HepG2 (cell line): ENCODE data around the gene C2orf76. TPM values are rescaled to one million over a fixed set of nuclear protein-coding genes. Genes with fewer than 3 reads are reported as not detected.

Experiments used
- ARNT2 ChIP-seq: sonication (generic); formaldehyde crosslinking; IDR thresholded peaks from 2 replicates; pipeline ENCODE4 v1.8.0; 2022; ENCODE audit warnings: mild to moderate bottlenecking, low read depth, missing genetic modification reagents, moderate library complexity
- PAXIP1 ChIP-seq: sonication (generic); formaldehyde crosslinking; conservative IDR thresholded peaks from 2 replicates; pipeline ENCODE4 v1.4.0; 2020; ENCODE audit warnings: mild to moderate bottlenecking, missing genetic modification reagents, moderate library complexity
- RBM39 ChIP-seq: fragments of 200-400 bp; formaldehyde crosslinking; IDR thresholded peaks from one replicate; pipeline ENCODE4 v1.6.1; 2018; ENCODE audit warnings: antibody characterized with exemption, mild to moderate bottlenecking, low read depth, low read length; ENCODE audit not compliant: poor library complexity, severe bottlenecking
- XRCC5 ChIP-seq: fragments of 200-400 bp; formaldehyde crosslinking; optimal IDR thresholded peaks from 2 replicates; pipeline ENCODE3; 2017; ENCODE audit warnings: mild to moderate bottlenecking, low read length
- ZMYM2 ChIP-seq: sonication (generic); formaldehyde crosslinking; IDR thresholded peaks from 2 replicates; pipeline ENCODE4 v1.8.0; 2022; ENCODE audit warnings: mild to moderate bottlenecking, missing genetic modification reagents
- polyA plus RNA-seq, 8 experiments: library from polyadenylated mRNA; depleted of rRNA in 3 of 8; stranded (reverse) in 7 of 8; unstranded in 1 of 8; fragments of >200 nt; fragmentation: Illumina TruSeq in 4 of 8; extraction: Trizol in 4 of 8; gene quantifications; 2 replicates each; pipeline versions ENCODE4 v1.2.1 to v1.2.3, GENCODE V29; 2011 to 2016; ENCODE audit warnings: low read depth in 4 of 8, missing spikeins in 1 of 8, mixed read lengths in 1 of 8; ENCODE audit not compliant: insufficient read depth in 1 of 8
- total RNA-seq, 5 experiments: library from RNA; depleted of rRNA; stranded (reverse); fragments of >200 nt; fragmentation: Illumina TruSeq; extraction: Trizol; gene quantifications; 2 replicates each; pipeline ENCODE4 v1.2.3, GENCODE V29; 2016; ENCODE audit warnings: low read depth in 1 of 5
- TF ChIP-seq, protein P1 (sequence below): sonication (generic); formaldehyde crosslinking; IDR thresholded peaks from 2 replicates; pipeline ENCODE4 v1.5.1; 2020; ENCODE audit warnings: mild to moderate bottlenecking, missing genetic modification reagents, moderate library complexity
- TF ChIP-seq, protein P2 (sequence below): IDR thresholded peaks from 2 replicates; pipeline ENCODE4 v1.6.1; 2016; ENCODE audit warnings: missing compliant biosample characterization, missing genetic modification reagents, borderline replicate concordance
- TF ChIP-seq, protein P3 (sequence below), 2 experiments: fragments of 450-650 bp in 1 of 2; sonication (generic) in 1 of 2; formaldehyde crosslinking; IDR thresholded peaks; 2 replicates each; pipeline versions ENCODE4 v1.5.0 to v1.8.0; 2020 to 2022; ENCODE audit warnings: mild to moderate bottlenecking in 1 of 2, missing genetic modification reagents in 1 of 2

The C2orf76 gene
- total and polyA plus RNA-seq, 2 of the 13 experiments (the other 11 are each of a cell fraction or from before 2014, with no cell fraction given) = 7.7 to 8.5 TPM

DNA sequence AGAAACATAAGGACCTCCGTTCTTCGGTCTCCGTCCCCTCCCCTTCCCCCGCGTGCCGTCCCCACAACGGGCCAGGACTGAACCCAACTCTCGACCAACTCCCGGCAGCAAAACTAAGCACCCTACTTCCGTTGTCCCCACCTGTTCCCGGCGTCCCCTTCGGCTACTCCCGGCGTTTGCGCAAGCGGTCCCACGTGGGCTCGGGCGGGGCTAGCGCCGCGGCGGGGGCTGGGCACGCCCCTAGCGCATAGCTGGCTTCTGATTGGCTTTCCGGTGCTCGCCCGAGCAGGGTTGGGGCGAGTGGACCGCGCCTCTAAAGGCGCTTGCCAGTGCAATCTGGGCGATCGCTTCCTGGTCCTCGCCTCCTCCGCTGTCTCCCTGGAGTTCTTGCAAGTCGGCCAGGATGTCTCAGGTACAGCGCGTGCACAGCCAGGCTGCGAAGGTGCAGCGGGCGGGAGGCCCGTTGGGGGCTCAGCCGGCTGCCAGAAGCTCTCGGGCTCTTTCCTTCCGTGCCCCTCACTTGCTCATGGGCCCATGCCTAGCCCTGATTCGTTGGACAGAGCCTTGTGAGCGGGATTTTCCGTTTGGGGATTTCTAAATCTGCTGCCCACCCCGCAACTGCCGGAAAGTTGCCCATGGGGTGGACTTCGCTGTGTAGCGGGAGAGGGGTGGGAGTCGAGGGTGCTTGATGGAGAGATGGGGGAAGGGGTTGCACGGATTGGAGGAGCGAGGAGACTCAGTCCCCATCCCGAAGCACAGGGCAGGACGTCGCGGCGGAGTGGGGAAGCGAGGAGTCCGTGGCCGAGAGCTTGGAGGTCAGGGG, at the start of gene C2orf76, which contains the start of gene DBI (continued):
- TF ChIP-seq PAXIP1 (peak; percentile 80), ARNT2 (CRISPR knock-in tag) (peak; percentile 95), RBM39 (peak; percentile 87), XRCC5 (peak; percentile 71), ZMYM2 (no peak)
- TF ChIP-seq, protein P1, sequence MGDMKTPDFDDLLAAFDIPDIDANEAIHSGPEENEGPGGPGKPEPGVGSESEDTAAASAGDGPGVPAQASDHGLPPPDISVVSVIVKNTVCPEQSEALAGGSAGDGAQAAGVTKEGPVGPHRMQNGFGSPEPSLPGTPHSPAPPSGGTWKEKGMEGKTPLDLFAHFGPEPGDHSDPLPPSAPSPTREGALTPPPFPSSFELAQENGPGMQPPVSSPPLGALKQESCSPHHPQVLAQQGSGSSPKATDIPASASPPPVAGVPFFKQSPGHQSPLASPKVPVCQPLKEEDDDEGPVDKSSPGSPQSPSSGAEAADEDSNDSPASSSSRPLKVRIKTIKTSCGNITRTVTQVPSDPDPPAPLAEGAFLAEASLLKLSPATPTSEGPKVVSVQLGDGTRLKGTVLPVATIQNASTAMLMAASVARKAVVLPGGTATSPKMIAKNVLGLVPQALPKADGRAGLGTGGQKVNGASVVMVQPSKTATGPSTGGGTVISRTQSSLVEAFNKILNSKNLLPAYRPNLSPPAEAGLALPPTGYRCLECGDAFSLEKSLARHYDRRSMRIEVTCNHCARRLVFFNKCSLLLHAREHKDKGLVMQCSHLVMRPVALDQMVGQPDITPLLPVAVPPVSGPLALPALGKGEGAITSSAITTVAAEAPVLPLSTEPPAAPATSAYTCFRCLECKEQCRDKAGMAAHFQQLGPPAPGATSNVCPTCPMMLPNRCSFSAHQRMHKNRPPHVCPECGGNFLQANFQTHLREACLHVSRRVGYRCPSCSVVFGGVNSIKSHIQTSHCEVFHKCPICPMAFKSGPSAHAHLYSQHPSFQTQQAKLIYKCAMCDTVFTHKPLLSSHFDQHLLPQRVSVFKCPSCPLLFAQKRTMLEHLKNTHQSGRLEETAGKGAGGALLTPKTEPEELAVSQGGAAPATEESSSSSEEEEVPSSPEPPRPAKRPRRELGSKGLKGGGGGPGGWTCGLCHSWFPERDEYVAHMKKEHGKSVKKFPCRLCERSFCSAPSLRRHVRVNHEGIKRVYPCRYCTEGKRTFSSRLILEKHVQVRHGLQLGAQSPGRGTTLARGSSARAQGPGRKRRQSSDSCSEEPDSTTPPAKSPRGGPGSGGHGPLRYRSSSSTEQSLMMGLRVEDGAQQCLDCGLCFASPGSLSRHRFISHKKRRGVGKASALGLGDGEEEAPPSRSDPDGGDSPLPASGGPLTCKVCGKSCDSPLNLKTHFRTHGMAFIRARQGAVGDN (CRISPR knock-in tag) = peak; percentile 96
- TF ChIP-seq, protein P2, sequence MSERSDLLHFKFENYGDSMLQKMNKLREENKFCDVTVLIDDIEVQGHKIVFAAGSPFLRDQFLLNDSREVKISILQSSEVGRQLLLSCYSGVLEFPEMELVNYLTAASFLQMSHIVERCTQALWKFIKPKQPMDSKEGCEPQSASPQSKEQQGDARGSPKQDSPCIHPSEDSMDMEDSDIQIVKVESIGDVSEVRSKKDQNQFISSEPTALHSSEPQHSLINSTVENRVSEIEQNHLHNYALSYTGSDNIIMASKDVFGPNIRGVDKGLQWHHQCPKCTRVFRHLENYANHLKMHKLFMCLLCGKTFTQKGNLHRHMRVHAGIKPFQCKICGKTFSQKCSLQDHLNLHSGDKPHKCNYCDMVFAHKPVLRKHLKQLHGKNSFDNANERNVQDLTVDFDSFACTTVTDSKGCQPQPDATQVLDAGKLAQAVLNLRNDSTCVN (CRISPR knock-in tag) = peak; percentile 87; the same call in 1 of the 2 replicates
- TF ChIP-seq, protein P3, sequence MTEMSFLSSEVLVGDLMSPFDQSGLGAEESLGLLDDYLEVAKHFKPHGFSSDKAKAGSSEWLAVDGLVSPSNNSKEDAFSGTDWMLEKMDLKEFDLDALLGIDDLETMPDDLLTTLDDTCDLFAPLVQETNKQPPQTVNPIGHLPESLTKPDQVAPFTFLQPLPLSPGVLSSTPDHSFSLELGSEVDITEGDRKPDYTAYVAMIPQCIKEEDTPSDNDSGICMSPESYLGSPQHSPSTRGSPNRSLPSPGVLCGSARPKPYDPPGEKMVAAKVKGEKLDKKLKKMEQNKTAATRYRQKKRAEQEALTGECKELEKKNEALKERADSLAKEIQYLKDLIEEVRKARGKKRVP (CRISPR knock-in tag; IDR thresholded peaks at IDR 0.05) = peak in 1 of 2 experiments; percentile 86; a peak in 2 of 4 replicates
